CD4-positive, alpha-beta T cell (primary cell): ENCODE results near the gene PCYOX1L. TPM values are rescaled to one million over a fixed set of nuclear protein-coding genes. Genes with fewer than 3 reads are reported as not detected.

Experiments used
- ATAC-seq: fragments of 200-7000 bp; cut with Tn5 transposase; one replicate; pipeline ENCODE4 v1.10.0; 2022; ENCODE audit warnings: mild to moderate bottlenecking; ENCODE audit not compliant: poor library complexity
- CTCF ChIA-PET: fragments of 350-600 bp; sonication (Branson Sonifier 250); formaldehyde crosslinking; loops from one replicate; lab custom pipeline; 2021; ENCODE audit warnings: antibody characterized with exemption, inconsistent platforms; lab: Charles Lee
- POLR2A ChIA-PET: fragments of 350-600 bp; sonication (Branson Sonifier 250); formaldehyde crosslinking; loops from one replicate; lab custom pipeline; 2021; ENCODE audit warnings: antibody characterized with exemption, inconsistent platforms; lab: Charles Lee
- DNase-seq, 14 experiments: peaks; one replicate each; pipeline ENCODE4 v3.0.0-alpha.2; 2013 to 2020; ENCODE audit warnings: mixed read lengths in 2 of 14
- H3K27ac ChIP-seq, 2 donors: one replicate each; pipeline versions ENCODE4 v1.5.1 to v1.7.0; 2013; ENCODE audit warnings: low read length in 2 of 2, low read depth in 1 of 2, mild to moderate bottlenecking in 1 of 2
- H3K27me3 ChIP-seq, 2 experiments: 1 replicate in 1 of 2; 2 replicates in 1 of 2; pipeline versions ENCODE4 v1.6.1 to v1.7.0; 2013; ENCODE audit warnings: low read length in 2 of 2, control low read depth in 1 of 2, mild to moderate bottlenecking in 1 of 2, moderate library complexity in 1 of 2; ENCODE audit not compliant: insufficient read depth in 2 of 2, control insufficient read depth in 1 of 2
- H3K36me3 ChIP-seq: one replicate; pipeline ENCODE4 v1.6.1; 2013; ENCODE audit warnings: low read length, control low read depth; ENCODE audit not compliant: insufficient read depth
- H3K4me1 ChIP-seq: one replicate; pipeline ENCODE4 v1.6.1; 2013; ENCODE audit warnings: low read length, control low read depth; ENCODE audit not compliant: insufficient read depth
- H3K4me3 ChIP-seq: one replicate; pipeline ENCODE4 v1.5.1; 2013; ENCODE audit warnings: mild to moderate bottlenecking, low read length, moderate library complexity
- H3K9me3 ChIP-seq, 2 experiments: 1 replicate in 1 of 2; 2 replicates in 1 of 2; pipeline versions ENCODE4 v1.6.1 to v1.7.0; 2013; ENCODE audit warnings: low read length in 2 of 2, mild to moderate bottlenecking in 2 of 2, control low read depth in 1 of 2, moderate library complexity in 1 of 2; ENCODE audit not compliant: control insufficient read depth in 1 of 2, insufficient read depth in 1 of 2
- H3K27ac Mint-ChIP-seq: one replicate; pipeline ENCODE4 v1.8.0; 2020; ENCODE audit warnings: mixed read lengths
- H3K27me3 Mint-ChIP-seq: one replicate; pipeline ENCODE4 v1.8.0; 2021; ENCODE audit warnings: mixed read lengths
- H3K36me3 Mint-ChIP-seq: one replicate; pipeline ENCODE4 v1.8.0; 2021; ENCODE audit warnings: low read depth, mixed read lengths
- H3K4me1 Mint-ChIP-seq: one replicate; pipeline ENCODE4 v1.8.0; 2021; ENCODE audit warnings: low read depth, mixed read lengths
- H3K4me3 Mint-ChIP-seq: one replicate; pipeline ENCODE4 v1.8.0; 2020; ENCODE audit warnings: mild to moderate bottlenecking, mixed read lengths
- H3K9me3 Mint-ChIP-seq: one replicate; pipeline ENCODE4 v1.8.0; 2020; ENCODE audit warnings: mixed read lengths
- CTCF ChIP-seq: fragments of 200-600 bp; IDR thresholded peaks from one replicate; pipeline ENCODE4 v1.8.0; 2022; ENCODE audit warnings: antibody characterized with exemption, mild to moderate bottlenecking
- intact Hi-C, 2 experiments: fragments of 100-400 bp; cut with DNase I in 1 of 2; cut with micrococcal nuclease in 1 of 2; formaldehyde crosslinking; loops; one replicate each; pipeline versions ENCODE4 v1.15.1 to v1.9.0; 2023 to 2025; cut with DNase I, micrococcal nuclease
- total RNA-seq, 174 experiments: library from RNA in 2 of 174; stranded (reverse) in 2 of 174; gene quantifications; one replicate each; pipeline ENCODE4 v1.2.3 and lab custom pipeline; 2021 to 2026

PCYOX1L gene
- total RNA-seq, 2 experiments from 2014 or later, result 22.9 to 24.8 TPM

GRCh38 chr5:149358868-149359495 lies 1.1 kb downstream of the PCYOX1L start:
- H3K27me3 ChIP-seq, result no peaks in the 10 kb centered on the region
- intact Hi-C loops, result loop anchor here (2.0 to 10.0 kb wide), 3 partner anchors 14 to 544 kb away; partner anchors contain the start of genes GRPEL2 (in 2 of the 2) and CSNK1A1 (in 1 of the 2)
- peak overlapping the region; percentile 67 for H3K4me3 ChIP-seq
- peak in 1 of 14 experiments; percentile 35 for DNase-seq
- Mint-ChIP-seq H3K27me3 (no peaks in the 10 kb centered on the region), H3K4me3 (peak overlapping the region; percentile 94), H3K9me3 (no peaks in the 10 kb centered on the region), H3K27ac (peak overlapping the region; percentile 91), H3K36me3 (peaks cover 47% of the 10 kb centered on the region), H3K4me1 (peaks cover 63% of the 10 kb centered on the region)
- POLR2A ChIA-PET, result interaction anchor here (1.3 to 8.0 kb wide), 7 partner anchors 9 to 192 kb away, joined by 7 to 194 read pairs (median 10); partner anchors contain the start of genes CSNK1A1 and GRPEL2
- peaks cover 27% of the 10 kb centered on the region for H3K36me3 ChIP-seq
- TF ChIP-seq CTCF, result no peak
- no peak overlapping the region for H3K27ac ChIP-seq
- H3K9me3 ChIP-seq, result no peaks in the 10 kb centered on the region
- ATAC-seq, result no peak
- CTCF ChIA-PET, result interaction anchor here (3.8 kb wide), 1 partner anchor 8 kb away, joined by 32 read pairs; no protein-coding TSS in a partner anchor
- H3K4me1 ChIP-seq, result peaks cover 47% of the 10 kb centered on the region

GRCh38 chr5:149360272-149360671 lies 2.4 kb downstream of the PCYOX1L start:
- peaks cover 22% of the 10 kb centered on the region for H3K36me3 ChIP-seq
- Mint-ChIP-seq H3K9me3 (no peaks in the 10 kb centered on the region), H3K4me1 (peaks cover 62% of the 10 kb centered on the region), H3K27me3 (no peaks in the 10 kb centered on the region), H3K36me3 (peaks cover 44% of the 10 kb centered on the region), H3K4me3 (peak overlapping the region; percentile 86), H3K27ac (peak overlapping the region; percentile 91)
- ATAC-seq, result no peak
- H3K27me3 ChIP-seq, result no peaks in the 10 kb centered on the region
- TF ChIP-seq CTCF, result no peak
- no peaks in the 10 kb centered on the region for H3K9me3 ChIP-seq
- peaks cover 45% of the 10 kb centered on the region for H3K4me1 ChIP-seq
- intact Hi-C loops, result no loop called here
- no peak overlapping the region for H3K27ac ChIP-seq
- DNase-seq, result no peak
- POLR2A ChIA-PET, result interaction anchor here (1.0 to 8.0 kb wide), 5 partner anchors 8 to 190 kb away, joined by 3 to 194 read pairs (median 3); partner anchors contain the start of gene GRPEL2
- H3K4me3 ChIP-seq, result no peak overlapping the region
- CTCF ChIA-PET, result interaction anchor here (0.8 to 1.2 kb wide), 4 partner anchors 8 to 191 kb away, joined by 3 to 5 read pairs (median 3); partner anchors contain the start of gene CSNK1A1

GRCh38 chr5:149362541-149362940 lies 4.7 kb downstream of the PCYOX1L start:
- Histone ChIP-seq H3K27ac (no peak overlapping the region), H3K27me3 (no peaks in the 10 kb centered on the region), H3K4me1 (peaks cover 38% of the 10 kb centered on the region), H3K36me3 (peaks cover 16% of the 10 kb centered on the region), H3K4me3 (no peak overlapping the region), H3K9me3 (no peaks in the 10 kb centered on the region)
- TF ChIP-seq CTCF, result no peak
- POLR2A ChIA-PET, result no interaction called here
- intact Hi-C loops, result no loop called here
- Mint-ChIP-seq H3K27ac (peak overlapping the region; percentile 67), H3K36me3 (peaks cover 46% of the 10 kb centered on the region), H3K27me3 (no peaks in the 10 kb centered on the region), H3K4me3 (no peak overlapping the region), H3K9me3 (no peaks in the 10 kb centered on the region), H3K4me1 (peaks cover 61% of the 10 kb centered on the region)
- ATAC-seq (no peak), DNase-seq (no peak)
- CTCF ChIA-PET, result no interaction called here
